CD4-positive, alpha-beta T cell treated with Interleukin-15 for 4 hours (primary cell): ENCODE results near the gene ABCB7.
"Not testable (repeated sequence)": the region's sequence is repeated elsewhere in the genome, so short reads cannot be mapped to it uniquely, and the experiment has no call there.

Experiments
- DNase-seq: peaks from one replicate; pipeline ENCODE4 v3.0.0-alpha.2; 2020; ENCODE audit warnings: low spot score

Gene ABCB7

GRCh38 chrX:75096331-75096730, 59.8 kb downstream of the ABCB7 start:
- DNase-seq, result no peak

- no peak for DNase-seq
Observed at GRCh38 chrX:75086731-75087195, 69.3 kb downstream of the ABCB7 start.

DNA sequence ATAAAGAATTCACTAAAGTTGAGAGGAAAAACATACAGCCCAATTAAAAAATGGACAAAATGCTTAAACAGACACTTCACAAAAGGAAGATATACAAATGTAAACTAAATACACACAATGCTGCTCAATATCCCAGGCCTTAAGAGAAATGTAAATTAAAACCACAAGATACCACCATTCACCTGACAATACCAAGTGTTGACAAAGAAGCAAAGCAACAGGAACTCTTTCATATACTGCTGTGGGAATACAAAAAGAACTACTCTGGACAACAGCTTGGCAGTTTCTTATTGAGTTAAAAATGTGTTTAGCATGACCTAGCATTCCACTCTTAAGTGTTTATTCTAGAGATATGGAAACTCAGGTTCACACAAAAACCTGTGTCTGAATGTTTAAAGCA, 71.3 kb downstream of the ABCB7 start:
- no peak for DNase-seq

DNA sequence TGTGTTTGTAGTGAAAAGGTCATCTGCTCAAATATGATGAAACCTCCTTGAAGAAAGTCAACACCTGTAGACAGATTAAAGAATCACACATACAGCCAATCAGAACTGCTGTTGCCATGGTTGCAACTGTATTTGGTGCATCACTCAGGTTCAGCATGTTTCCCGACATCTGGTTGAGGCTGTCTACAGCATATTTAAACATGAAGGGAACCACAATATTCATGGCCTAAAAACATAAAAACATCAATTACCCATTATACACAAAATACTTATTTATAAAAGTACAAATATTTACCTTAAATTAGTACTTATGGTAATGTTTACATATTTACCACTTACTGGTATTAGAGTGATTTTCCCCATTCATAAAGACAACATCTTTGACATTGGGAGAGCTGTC, 79.7 kb downstream of the ABCB7 start:
- DNase-seq, result no peak

- DNase-seq, result no peak
Observed at GRCh38 chrX:75074475-75074874, 81.6 kb downstream of the ABCB7 start.

DNA sequence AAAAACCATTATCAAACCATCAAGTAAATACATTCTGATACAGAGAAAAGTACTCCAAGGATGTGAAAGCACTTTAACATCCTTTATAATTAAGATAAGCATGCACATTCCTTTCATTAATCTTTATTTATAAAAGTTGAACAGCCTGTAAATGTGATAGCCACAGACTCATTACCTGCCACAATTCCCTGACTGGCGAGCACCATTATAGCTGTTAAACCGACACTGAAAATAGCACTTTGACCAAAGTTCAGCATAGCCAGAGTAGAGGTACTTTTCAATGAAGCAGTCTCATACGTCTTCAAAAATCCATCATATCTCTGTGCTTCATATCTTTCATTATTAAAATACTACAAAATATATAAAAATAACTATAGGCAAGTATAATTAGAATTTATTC, 84.7 kb downstream of the ABCB7 start:
- no peak for DNase-seq

DNA sequence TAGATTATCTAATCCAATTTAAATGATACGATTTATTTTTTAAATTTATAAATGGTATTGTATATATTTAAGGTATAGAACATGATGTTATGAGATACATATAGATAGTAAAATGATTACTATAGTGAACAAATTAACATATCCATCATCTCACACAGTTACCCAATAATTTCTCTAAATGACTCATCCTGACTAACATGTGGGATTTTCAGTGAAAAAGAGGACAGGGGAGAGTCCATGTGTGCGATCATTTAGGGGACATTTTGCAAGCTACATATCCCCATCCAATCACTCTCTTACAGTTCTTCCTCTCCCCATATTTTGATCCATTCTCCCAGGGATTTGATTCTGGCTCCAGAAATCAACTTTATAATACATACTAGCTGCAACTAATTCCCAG, 88.2 kb downstream of the ABCB7 start:
- no peak for DNase-seq

GRCh38 chrX:75061701-75062100, 94.4 kb downstream of the ABCB7 start:
- no peak for DNase-seq

- DNase-seq, result no peak
Observed at GRCh38 chrX:75051047-75051446, 105.0 kb downstream of the ABCB7 start.

DNA sequence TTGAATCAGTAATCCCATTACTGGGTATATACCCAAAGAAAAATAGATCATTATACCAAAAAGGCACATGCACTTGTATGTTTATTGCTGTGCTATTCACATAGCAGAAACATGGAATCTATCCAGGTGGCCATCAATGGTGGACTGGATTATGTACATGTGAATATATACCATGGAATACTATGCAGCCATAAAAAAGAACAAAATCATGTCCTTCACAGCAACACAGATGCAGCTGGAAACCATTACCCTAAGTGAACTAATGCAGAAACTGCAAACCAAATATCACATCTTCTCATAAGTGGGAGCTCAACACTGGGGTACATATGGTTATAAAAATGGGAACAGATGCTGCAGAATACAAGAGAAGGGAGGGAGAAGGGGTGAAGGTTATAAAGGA, 110.7 kb downstream of the ABCB7 start:
- no peak for DNase-seq

DNA sequence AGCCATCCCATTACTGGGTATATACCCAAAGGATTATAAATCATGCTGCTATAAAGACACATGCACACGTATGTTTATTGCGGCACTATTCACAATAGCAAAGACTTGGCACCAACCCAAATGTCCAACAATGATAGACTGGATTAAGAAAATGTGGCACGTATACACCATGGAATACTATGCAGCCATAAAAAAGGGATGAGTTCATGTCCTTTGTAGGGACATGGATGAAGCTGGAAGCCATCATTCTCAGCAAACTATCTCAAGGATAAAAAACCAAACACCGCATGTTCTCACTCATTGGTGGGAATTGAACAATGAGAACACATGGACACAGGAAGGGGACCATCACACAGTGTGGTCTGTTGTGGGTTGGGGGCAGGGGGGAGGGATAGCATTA, 111.9 kb downstream of the ABCB7 start:
- DNase-seq, result not testable (repeated sequence)

- no peak for DNase-seq
Observed at GRCh38 chrX:75038925-75039324, 117.2 kb downstream of the ABCB7 start.
